HG02571 (cell line): ENCODE data around the gene HOXA6.

Source experiments
- ATAC-seq: cut with Tn5 transposase; IDR thresholded peaks from one replicate; pipeline ENCODE4 v1.9.1; 2021; ENCODE audit warnings: mild to moderate bottlenecking, moderate library complexity; ENCODE audit not compliant: unreplicated experiment

Gene HOXA6

DNA sequence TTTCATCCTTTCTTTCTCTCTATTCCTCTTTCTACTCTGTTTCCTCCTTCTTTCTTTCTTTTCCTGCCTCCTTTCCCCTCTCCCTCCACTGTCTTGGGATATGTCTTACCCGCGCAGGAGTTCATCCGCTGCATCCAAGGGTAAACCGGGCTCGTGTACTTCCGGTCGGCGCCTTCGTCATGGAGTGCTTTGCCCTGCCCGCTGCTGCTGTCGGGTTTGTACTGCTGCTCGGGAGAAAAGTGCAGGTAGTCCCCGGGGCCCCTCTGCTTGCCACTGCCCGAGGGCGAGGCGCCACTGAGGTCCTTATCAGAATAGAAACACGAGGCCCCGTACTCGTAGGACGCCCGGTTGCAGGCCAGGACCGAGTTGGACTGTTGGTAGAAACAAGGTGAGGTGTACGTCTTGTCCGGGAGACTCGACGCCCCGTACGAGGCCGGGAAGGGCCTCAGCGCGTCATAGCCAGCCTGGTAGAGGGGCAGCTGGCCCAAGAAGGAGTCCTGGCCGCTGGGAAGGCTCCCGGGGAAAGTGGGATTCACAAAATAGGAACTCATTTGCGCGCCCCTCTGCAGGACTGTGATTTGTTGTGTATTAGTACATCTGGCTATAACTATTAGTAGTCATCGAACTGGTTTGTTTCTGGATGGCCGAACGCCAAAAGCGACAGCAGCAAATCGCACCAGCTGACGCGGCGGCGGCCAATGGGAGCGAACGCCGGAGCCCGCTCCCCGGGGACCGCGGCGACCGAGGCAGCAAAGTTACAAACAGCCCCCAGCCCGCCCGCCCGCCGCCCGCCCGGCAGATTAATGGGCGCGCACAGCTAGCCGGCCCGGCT, at the start of gene HOXA6:
TSS of gene HOXA6 (minus strand) at position 576 of the 832 bp plus-strand sequence. CDS start at position 551, 25 bp downstream.
- ATAC-seq: no peak

DNA sequence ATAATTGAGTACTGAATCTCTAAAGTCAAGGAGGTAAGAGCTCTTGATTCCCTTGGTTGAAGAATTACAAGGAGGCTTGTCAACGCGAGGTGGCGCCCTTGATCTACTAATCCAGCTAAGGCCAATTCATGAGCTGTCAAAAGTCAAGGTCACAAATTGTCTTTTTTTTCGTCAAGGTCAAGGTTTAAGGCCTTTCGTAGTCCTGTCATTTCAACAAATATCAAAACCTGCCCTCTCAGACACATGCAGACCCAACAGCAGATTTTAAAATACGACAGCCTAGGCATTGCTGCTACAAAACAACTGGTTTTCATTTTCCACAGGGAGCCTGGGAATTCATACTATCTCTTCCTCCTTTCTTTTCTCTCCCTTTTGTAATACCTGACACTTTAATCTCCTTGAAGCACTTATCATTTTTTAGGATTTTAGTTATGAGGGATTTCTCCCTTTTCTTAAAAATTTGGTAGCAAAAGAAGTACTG, 48.8 kb upstream of the HOXA6 start:
- ATAC-seq: no peak

DNA sequence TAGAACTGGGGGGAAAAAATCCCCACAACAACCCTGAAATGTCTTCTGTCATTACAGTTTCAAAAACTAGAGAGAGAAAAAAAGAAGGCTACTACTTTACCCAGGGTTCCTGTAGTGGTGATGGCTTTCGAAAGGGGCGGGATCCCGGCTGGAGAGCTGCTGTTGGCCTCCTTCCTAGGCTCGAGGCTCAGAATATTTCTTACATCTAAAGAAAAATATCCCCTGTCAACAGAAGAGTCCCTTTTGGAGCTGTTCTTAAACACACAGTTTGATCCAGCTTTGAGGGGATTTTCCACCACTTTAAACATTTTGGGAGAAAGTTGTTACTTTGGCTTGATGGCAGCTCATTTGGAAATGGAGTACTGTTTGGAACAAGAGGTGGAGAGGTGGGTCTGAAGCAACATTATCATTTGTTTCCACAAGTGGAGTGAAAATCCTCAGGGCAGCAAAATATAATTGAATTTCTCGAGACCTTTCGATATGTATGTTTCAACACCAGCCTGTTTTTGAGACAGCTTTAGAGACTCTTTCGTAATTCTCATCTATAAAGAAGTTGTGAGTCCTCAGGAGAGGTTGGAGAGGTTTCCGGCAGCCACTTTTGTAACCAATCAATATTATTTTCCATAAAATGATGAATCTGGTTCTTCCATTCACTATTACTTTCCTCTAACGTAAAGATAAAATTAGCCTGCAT, 47.3 kb upstream of the HOXA6 start:
- ATAC-seq: no peak

DNA sequence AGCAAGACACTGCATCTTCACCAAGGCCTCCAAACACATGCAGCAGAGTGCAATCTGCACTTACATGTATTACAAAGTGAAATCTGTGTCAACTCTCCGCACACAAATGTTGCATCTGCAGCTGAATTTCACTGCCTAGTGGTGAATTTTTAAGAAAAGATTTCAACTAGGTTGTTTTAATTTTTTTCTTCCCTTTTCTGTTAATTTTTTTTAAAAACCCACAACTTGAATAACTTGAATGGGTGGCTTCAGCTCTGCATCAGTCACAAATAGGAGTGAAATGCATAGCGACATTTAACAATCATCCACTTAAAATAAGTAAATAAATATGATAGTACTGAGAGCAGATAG, 46.4 kb upstream of the HOXA6 start:
- ATAC-seq: no peak

DNA sequence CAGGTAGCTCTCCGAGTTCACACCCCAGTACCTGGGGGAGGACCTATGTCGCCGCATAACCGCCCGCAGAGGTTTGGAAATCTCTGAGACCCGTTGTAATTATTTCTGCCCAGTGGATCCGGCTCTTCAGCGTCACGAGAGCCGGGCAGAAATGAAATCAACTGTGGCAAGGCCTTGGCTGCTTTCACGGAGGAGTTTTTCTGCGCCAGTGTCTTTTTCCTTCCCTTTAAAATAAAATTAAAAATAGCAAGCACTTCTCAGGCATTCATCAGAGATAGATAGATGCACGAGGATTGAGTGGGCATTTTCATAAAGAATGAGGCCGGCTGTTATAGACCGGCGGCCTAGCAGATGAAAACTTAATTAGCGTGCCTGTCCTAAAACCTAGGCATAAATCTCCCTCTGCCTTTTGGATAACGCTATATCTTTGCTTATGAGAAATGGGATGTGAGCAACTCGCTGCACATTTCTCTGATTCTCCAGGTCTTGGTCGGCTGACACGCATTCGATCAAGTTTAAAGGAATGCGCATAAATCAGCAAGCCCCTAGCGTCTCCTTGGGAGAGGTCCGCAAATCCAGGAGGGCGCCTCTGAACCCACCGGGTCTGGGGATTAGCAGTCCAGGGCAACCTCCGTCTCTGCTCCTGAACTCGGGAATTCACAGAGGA, 45.9 kb upstream of the HOXA6 start:
- ATAC-seq: no peak

DNA sequence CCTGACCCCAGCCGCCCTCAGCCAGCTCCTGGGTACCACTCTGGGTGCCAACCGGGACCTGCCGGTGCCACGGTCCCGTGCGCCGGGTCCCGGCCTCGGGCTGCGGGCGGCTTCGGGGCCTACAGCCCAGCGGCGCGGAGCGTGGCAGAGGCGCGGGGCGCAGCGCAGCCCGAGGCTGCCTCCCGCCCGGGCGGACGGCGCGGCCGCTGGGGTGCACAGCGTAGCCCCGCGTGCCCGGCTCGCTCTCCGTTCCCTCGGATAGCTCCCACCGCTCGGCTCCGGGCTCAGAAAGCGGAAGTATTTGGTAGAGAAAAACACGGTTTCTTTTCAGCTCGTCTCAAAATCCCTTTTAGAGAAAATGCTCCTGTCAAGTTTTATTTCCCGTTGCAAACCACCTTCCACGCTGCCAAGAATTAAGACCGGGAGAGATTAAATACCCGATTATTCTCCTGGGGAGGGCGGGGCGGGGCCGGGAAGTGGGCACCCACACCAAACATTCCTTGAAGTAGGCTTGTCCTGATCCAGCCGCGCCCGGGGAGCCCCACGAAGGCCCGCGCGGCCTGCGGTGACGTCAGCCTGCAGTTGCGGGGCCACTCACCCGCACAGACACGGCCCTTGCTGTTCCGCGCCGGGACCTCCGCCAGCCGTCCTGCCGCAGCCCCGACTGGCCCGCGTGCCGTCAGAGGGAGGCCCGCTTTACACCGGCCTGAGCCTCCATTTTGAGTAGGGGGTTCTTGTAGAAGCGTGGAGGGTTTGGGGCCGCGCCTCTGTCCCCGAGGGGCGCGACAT, 45.2 kb upstream of the HOXA6 start:
- ATAC-seq: no peak

DNA sequence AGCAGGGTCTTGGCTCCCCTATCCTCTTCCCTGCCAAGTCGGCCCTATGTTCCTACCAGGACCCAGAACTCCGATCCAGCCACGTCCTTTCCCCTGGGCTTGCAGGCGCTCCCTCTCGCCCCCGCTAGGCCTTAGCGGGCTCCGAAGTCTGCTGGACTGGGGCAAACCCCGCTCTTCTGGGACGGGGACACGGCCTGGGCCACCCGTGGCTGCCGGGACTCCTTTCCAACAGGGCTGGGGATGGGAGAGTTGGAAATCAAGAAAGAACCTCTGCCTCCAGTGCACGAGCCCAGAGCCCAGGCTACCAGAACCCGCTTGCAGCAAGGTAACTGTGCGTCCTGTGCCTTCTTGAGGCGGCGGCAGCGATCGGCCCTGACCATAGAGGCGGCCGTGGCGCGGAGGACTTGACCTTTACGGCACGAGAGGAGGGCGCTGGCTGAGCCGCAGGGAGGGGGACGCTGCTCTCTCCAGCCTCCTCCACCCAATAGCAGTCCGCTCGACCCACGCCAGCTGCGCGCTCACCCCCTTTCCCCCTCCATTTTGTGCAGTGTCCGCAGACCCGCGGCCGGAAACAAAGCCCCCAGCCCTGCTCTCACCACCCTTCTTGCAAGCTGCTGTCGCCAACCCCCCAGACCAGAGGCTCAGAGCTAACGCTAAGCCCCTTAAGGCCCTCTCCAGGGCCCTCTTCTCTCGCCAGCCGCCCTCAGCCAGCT, 44.4 kb upstream of the HOXA6 start:
- ATAC-seq: no peak

DNA sequence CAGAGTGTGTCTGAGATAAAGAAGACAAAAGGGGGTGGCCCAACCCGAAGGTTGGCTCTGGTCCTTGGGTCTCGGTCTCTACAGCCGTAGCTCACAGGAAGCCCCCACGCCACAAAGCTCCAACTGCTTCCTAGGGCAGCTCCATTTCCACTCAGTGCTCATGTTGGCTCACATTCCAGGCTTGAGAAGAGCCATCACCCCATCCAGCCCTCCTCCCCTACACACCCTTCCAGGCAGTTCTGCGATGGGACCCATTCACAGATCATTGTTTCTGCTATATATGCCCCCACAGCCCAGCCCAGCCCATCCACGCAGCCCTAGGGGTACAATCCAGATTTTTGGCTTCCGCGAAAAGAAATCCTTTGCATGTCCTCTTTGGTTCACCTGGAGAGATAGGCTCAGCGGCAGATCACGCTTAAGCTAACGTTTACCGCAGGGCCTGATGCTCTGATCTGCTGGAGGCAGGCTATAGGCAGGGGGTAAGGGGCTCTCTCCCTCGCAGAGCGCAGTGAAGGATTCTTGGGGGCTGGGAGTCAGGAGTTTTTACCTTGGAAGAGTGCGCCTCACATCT, 43.7 kb upstream of the HOXA6 start:
- ATAC-seq: no peak

DNA sequence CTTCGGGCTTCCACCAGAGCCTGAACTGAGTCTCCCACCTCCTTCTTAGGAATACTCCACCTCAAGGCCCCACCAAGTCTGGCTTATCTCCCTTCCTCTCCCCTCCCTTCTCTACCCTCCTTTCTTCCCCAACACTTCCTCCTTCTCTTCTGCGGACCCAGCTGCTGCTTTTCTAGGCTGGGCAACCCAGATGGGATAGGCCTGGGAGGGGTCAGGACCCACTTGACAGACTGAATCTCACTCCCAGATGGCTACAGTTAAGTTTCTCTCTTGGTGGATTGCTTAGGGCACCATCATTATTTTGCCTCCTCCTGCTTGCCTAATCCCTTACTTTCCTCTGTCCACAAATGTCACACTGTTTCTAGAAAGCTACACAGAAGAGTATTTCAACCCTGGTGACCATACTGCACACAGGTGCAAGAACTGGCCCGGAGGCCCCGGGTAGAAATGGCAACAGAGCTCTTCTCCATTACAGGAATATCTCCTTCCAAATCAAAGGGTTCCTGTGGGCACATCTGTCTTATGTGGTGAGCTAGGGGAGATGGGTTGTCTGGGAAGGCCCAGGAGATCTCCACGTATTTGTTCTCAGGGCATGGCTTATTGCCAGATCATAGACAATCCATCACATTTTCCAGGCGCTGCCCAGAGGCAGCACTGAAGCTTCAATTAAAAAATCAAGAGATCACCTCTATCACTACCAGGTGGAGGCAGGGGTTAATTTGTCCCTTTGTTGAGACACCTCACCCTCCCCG, 42.6 kb upstream of the HOXA6 start:
- no peak for ATAC-seq

DNA sequence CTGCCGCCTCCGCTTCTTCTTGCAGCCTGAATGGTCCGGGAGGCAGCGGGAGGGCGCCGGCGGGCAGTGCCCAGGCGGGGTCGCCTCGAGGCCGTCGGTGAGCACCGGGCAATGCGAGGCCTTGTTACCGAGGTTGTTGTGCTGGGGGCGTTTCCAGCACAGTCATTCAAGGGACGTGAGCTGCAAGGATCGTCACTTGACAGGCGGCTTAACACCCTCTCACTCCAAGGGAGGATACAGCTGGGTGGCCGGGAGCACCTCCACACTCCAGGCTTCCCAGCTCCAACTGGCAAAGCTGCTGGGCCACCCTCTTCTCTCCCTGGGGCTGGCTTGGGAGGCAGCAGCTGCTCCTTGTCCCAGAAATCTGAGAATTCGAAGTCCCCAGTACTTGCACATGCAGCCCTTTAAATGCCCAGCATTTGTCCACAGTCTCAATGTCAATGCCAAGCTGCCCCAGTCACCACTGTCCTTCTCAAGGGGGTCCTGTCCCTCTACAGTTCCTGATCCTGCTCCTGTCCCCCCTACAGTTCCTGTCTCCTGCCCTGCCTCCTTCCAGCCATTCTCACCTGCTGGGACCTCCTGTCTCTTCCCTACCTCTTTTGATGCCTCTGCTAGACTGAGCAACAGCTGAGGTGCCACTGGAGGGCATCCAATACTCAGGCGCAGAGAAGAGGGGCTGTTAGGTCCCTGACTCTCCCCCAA, 41.9 kb upstream of the HOXA6 start:
- ATAC-seq: no peak

DNA sequence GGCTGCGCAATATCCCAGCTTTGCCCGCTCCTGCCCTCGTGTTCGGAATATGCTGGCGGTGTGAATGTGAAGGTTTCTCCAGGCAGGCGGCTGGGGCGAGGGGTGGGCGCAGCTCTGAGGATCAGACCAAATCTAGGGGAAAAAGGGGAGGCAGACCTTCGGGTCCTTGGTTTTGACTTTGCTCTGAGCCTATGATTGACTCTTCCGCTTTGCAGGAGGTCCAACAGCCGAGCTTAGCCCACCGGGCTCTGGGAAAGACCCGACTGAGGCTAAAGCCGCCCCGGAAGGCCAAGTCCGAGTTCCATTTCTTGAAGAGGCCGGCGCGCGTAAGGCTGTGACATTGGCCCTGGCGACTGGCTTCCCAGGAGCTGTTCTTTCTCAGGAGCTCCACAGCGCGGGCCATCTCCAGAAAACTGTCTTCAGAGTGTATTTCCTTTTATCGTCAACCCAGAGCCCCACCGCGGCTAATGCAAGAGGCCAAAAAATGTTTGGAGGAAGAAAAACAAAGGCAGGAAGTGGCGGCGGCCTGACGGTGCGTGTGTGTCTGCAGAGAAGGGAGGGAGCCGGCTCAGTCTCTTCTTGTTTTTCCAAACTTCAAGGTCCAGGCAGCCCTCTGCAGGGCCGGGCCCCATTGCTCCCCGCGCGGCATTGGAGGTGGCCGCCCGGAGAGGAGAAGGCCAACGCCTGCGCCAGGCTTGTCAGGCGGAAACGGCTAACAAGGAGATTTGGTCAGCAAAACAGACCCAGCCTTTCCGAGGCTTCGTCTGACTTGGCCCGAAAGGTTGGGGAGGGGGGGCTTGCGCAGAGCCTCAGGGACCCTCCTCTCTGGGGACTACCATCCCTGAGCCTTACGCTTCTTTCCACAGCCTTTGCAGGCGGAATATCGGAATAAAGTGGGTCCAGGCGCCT, 41.1 kb upstream of the HOXA6 start:
- no peak for ATAC-seq

DNA sequence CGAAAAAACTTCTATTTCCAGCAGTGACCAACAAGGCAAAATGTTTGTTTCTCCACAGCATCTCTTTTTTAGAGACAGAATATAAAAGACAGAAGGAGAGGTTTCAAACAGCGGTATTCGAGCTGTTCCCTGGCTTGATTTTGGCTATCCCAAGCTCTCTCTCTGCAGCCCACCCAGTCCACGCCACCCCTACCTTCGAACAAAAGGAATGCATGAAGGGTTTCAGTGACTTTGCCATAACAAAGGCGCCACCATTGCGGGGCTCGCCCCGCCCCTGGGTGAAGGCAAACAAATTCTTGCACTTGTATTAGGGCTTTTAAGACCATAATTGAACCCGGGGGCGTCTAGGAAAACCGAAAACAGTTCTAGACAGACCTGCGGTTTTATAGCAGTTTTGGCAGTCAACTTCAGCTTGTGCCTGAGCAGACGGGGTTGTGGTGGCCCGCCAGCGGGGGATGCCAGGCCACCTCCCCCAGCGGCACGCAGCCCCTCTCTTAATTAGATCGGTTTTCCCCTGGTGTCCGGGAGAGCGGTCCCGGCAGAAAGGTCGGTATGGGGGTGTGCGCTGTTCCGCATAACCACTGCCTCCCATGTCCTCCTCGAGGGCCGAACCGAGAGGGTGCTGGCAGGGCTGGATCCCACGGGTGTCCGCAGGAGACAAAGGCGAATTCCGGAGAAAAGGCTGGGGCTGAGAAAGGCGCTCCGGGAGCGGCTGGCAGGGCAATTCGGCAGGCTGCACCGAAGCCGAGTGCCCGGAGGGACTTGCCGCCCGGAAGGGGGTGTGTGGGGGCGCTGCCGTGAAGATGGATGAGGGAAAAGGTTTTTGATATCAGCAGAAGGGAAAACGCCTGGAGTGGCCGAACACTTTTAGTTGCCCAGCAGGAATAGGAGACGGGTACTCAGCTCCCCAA, 40.2 kb upstream of the HOXA6 start:
- ATAC-seq: no peak

DNA sequence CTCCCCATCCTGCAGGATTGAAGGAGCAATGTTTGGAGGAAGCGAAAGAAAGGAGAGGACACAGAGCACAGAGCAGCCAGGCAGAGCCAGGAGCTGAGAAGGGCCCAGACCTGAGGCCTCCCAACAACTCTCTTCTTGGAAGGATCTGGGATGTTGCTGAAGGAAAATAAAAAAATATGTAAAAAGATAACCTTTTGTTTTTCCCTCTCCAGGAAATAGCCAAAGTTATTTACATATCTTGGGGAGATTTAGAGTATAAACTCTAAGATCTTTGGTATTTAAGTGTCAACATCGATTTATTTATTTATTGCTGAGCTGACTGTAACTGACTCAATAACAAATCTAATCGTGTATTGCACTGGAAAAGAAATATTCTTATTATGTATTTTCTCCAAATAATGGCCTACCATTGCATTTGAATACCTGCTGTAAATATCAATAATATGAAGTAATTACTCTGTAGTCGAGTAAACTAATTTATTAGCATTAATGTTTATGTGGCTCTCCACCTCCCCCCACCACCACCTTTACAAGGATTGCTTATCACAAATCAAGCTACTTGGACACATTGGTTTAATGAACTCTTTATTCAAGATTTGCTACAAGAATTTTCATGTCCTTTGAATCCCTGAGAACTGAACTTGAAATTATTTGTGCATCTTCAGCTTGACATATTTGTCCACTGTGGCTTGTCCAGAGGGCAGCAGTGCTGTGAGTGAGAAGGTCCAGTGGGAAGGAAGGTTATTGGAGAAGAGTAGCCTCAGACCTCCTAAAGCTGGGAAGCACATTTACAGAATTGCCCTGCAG, 39.3 kb upstream of the HOXA6 start:
- no peak for ATAC-seq

DNA sequence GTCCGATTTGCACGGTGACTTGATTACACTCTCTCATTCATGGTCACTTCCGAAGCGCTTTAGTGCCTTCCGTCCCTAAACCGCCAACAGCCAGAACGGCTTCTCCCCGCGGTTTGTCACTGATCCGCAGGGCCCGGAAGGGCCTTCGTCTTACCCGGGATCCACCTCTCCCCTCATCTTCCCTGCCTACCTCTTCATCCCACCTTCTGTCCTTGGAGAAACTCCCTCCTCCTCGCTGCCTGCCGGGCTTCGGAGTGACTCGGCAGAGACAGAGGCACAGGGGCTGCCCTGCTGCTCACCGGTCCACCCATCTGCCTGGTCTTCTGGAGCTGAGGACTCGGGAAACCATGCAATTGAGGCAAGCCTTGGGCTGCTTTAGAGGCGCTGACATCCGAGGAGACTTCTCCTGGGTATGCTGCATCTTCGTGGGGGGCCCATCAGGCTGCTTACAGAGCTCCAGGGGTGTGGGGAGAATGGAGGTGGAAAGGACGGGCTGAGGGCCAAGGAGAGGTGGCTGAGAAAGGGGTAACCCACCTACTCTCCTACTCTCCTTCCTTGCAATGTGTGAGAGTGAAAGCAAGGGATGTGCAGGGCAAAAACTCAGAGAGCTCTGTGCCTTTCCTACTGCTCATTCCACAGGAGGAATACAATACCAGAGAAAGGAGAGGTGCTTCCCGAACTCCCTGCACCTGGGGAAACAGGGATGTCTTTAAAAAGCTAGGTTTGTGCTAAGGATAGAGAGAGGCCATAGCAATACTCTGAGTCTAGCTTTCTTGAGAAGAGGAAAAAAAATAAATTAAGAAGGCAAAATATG, 38.5 kb upstream of the HOXA6 start:
- no peak for ATAC-seq
